ENCODE data around the gene LIMCH1.
A peak's percentile ranks its signal among the peaks of the same experiment; 100 is the strongest.
"Not testable (repeated sequence)": the region's sequence is repeated elsewhere in the genome, so short reads cannot be mapped to it uniquely, and the experiment has no call there.

LIMCH1 gene, protein sequence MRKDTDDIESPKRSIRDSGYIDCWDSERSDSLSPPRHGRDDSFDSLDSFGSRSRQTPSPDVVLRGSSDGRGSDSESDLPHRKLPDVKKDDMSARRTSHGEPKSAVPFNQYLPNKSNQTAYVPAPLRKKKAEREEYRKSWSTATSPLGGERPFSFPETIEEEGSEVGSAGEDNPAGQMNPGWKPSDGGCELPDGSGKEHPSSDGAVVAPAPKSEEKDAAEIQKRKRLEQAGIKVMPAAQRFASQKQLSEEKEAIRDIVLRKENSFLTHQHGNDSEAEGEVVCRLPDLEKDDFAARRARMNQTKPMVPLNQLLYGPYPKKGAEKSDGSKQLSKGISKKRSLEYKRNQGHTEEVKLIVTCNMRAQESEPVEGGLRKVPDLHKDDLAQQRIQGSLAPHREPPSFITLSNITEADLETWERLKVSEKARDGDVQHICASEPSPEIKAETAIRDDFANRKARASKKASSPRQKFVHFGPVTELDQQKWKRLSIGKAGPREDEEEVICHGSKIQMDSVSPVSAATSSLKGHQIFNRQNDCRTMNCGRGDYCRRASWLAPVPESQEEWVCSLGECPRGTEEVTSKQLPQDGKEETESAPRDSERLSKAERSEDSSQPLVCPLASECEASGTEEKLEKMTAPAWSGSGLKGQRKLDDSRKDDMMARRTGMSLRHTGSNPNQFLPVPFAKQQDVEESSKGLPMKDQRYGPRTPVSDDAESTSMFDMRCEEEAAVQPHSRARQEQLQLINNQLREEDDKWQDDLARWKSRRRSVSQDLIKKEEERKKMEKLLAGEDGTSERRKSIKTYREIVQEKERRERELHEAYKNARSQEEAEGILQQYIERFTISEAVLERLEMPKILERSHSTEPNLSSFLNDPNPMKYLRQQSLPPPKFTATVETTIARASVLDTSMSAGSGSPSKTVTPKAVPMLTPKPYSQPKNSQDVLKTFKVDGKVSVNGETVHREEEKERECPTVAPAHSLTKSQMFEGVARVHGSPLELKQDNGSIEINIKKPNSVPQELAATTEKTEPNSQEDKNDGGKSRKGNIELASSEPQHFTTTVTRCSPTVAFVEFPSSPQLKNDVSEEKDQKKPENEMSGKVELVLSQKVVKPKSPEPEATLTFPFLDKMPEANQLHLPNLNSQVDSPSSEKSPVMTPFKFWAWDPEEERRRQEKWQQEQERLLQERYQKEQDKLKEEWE (N-terminal part only)

DNA sequence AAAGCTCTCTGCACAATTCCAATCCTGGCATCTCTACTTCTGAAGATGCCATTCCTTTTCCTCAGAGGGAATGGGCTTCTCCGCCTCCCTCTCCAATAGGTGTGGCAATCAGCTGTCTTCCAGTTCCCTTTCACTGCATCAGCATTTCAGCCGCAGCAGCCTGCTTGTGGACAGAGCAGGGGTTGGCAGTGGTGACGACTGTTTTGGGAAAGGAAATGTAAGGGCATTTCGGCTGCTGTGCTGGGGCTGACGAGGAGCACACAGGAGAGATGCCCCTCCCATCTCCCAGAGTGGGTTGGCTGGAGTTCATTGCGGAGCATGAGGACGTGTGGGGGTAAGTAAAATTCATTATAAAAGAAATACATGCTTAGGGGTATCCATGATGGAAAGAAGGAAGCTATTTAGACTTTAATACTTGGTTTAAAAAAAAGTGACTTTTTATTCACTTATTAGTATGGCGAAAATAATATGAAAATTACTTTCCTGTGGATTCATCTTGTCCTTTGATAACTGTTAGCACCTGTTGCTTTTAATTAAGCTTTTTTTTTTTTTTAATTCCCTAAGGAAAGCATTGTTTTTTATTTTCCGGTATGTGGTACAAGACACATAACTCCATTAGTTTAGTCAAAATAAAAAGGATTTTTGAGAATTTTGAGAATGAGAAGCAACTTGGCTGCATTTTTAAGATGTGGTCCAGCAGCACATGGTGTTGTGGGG is at the start of gene LIMCH1:
LIMCH1 (plus strand) TSS at position 141 of the 717 bp plus-strand sequence. CDS start 67,839 bp downstream, outside the sequence.
- no peak for DNase-seq

DNA sequence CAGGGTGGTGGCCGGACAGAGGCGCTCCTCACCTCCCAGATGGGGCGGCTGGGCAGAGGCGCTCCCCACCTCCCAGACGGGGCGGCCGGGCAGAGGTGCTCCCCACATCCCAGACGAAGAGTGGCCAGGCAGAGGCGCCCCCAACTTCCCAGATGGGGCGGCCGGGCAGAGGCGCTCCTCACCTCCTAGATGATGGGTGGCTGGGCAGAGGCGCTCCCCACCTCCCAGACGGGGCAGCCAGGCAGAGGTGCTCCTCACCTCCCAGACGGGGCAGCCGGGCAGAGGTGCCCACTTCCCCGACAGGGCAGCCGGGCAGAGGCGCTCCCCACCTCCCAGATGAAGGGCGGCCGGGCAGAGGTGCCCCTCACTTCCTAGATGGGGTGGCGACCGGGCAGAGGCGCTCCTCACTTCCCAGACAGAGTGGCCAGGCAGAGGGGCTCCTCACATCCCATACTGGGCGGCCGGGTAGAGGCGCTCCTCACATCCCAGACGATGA is 46.8 kb upstream of the LIMCH1 start:
- not testable (repeated sequence) for DNase-seq

DNA sequence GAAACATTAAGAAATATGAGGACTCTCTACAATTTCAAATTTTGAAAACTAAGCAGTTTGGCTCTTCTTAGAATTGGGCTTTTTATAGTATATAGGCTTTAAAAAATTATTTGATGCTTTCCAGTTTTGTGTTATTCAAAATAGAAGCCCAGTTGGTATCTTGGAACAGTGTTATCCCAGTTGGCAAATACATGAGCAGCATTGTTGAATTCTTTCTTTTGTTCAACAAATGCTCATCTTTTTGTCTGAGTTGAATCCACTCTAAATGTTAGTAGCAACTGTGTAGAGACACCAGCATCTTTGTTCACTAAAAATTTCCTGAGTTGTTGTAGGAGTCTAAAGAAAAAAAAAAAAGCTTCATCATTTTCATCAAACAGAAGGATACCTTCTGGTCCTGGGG is 41.0 kb upstream of the LIMCH1 start:
- DNase-seq, result no peak

DNA sequence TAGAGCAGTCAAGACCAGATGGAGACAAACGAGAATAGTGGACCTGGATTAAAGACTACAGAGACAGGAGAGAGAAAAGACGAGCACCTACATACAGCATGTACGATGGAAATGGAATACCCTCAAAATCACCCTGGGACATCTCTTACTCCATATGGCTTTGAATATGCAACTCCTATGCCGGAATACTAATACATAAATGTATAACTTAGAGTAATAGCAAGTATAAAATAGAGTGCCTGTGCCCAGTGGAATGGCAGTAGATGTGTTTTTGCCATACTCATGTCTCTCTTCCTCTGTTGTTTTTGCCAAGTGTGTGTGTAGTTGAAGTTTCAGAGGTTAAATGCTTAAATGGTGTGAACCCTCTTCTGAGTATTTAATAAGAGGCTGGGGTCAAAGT is 39.8 kb upstream of the LIMCH1 start:
- DNase-seq, result no peak

DNA sequence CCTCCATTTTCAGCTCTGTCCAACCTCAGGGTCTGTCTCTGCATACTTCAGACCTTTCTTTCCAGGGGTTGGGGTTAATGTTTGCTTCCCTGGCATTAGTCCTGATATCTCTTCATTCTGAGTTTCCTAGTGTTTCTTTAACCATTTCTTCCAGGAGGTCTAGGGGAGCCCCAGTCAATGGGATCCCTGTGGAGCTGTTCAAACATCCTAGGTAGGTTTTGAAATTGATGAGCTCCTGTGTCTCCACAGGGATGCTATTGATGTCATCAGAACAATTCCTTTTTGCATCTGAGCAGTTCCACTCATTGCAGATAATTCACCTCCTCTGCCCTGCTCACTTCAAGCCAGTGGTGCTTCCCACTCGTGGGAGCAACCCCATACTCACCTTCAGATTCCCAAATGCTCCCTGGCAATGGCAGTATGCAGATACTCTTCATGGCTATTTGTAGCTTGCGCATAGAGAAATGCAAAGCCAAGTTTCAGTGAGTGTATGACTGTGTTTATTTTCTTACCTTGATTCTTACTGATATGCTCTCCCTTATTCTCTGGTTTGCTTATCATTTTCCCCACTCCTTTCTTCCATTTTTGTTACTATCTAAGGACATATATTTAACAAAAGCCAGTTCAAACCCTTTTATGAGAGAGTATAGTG is 33.7 kb upstream of the LIMCH1 start:
- no peak for DNase-seq

DNA sequence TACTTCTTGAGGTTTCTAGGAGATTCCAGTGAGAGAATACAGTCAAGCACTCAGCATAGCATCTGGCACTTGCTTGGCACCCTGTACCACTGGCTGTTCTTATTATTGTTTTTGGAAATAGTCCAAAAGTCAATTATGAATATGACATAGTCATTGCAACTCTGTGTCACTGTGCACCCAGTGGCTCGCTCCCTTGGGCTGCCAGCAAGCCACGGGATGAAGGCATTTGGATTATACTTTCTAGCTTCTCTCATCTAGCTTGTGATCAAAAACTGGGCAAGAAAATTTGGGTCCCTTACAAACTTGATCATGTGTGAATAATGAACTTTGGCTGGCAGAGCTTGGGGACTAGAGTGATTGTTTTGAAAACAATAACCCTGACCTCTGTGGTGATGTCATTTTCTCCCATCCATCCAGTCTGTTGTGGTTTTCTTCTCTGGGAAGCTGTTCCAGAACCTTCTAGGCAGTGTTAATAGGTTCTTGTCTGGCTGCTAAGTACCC is 32.7 kb upstream of the LIMCH1 start:
- DNase-seq, result peak; percentile 18

DNA sequence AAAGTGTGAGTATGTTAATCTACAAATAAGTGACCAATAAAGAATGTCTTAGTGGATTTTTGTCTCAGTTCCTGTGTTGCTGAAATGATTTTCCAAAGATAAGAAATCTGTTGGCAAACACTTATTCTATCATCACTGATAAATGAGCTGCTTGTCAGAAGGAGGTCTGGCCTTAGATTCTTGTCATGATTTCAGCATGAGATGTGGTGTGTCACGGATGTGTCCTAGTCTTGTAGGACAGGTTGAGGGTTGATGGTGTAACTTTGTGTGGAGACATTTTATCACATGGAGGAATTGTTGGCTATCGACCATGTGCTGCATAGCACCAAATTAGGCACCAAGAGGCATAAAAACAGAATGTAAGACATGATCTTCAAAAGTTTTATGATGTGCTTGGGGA is 31.8 kb upstream of the LIMCH1 start:
- DNase-seq, result peak; percentile 64

DNA sequence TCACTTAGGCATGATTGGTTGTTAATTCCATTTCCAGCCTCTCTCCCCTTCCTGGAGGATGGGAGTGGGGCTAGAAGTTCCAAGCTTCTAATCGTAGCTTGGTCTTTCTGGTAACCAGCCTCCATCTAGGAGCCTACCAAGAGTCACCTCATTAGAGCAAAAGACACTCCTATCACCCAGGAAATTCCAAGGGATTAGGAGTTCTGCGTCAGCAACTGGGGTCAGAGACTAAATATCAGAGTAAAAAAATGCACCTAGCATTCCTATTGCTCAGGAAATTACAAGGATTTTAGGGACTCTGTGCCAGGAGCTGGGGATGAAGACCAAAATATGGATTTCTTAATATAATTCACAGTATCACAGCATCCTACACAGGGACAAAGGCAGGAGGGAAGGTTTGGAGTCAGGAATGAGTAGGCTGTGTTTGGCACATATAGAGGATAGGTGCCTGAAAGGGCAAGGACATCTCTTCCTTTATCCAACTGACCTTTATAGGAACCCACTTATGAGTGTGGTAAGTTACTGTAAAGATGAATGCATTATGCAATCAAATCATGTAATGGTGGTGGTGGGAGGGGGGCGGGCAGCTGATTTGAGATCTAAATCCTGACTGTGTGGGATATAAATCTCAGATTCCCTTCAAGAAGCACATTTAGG is 30.5 kb upstream of the LIMCH1 start:
- DNase-seq, result peak; percentile 71

DNA sequence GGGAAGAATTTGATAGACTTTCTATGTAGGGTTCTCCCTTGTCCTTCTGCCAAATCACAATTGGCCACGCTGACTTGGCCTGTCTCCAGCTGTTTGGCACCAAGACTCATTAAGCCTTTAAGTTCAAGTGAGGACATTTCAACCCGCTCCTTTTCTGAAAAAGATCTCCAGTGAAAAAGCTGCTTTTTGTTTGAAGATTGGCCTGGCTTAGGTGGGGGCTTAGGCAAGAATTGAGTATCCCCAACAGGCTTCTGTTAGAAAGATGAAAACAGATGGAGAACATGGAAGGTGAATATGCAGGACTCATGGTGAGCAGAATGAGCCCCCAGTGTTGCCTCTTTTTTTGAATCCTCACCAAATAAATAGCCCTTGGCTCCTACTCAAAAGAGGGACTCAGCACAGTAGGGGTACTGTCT is 28.5 kb upstream of the LIMCH1 start:
- no peak for DNase-seq

DNA sequence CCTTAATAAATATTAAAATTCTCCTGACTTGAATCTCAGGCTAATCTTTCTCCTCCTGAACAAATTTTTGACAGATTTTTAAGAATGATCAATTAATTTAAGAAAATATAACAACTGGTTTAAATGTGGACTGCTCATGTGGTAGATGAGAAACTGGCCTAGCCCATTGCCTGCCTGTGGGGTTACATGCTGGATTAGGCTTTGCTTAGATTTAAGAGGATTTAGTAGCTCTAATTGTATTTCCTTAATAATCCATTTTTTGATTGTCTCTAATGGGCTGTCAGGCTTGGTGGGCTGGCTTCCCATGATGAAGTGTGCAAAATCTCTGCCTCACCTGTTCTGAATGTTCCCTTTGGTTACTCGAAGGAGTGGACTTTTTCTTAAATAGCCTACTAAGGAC is 27.8 kb upstream of the LIMCH1 start:
- no peak for DNase-seq

DNA sequence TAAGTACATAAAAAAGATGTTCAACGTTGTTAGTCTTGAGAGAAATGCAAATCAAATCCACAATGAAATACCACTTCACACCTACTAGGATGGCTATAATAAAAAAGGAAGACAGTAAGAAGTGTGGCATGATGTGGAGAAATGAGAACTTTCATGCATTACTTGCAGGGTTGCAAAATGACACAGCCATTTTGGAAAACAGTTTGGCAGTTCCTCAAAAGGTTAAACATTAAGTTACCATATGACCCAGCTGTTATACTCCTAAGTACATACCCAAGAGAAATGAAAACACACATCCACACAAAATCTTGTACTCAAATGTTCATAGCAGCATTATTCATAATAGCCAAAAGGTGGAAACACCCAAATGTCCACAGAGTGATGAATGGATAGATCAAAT is 25.8 kb upstream of the LIMCH1 start:
- DNase-seq, result no peak

DNA sequence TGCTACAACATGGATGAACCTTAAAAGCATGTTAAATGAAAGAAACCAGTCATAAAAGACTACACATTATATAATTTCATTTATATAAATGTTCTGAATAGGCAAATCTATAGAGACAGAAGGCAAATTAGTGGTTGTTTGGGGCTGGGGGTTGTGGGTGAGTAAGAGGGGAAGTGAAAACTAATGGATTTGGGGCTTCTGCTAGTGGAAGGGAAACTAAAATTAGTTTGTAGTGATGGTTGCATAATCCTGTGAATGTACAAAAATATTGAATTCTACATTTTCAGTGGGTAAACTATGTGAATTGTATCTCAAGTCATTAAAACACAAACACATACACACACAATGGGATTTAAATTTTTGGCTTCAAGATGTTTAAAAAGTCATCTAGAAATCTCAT is 25.4 kb upstream of the LIMCH1 start:
- DNase-seq, result no peak

DNA sequence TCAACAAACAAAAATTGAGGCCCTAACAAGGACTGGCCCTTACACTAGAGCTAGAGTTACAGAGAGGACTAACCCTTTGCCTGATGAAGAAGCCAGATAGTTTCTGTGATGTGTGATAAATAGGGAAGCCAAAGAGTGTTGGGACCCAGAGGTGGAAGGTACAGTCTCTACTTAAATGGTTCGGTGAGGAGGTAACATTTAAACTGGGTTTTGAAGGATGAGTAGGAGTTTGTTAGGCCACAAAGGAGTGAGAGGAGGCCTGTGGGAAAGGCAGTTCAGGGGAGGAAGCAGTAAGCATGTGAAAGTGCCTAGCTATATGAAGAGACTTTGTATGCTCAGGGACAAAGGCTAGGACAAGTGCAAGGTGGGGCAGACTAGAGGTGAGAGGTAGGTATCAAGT is 23.8 kb upstream of the LIMCH1 start:
- DNase-seq, result no peak

DNA sequence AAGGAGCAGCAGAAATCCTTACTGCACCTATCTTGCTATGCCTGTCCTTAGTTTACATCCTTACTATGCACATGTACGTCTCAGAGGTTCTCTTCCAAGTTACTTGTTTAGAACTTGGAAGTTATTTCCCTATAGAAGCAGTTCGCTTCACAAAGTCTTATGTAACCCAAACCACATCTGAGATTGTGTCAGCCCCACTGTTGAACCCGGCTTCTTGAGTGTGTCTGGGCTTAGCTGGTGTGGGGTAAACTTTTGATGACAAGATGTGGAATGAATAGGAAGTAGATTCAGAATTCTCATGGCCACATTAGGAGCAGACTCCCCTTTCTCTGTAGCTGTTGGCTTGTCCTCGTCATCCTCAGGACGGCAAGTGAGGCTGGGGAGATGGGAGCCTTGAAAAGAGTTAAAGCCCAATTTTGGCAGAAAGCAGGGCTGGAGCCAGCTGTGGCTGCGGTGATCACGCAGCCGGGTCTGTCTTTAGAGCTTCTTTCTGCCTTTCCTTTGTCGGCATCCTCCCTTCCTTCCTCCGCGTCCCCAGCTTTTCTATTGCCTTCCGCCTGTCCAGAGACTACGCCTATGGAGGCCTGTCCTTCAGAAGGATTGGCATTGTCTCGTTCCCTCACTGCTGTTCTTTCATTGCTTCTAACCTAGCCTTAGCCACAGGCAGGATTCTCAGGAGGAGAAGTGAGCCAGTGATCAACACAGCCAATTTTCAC is 23.0 kb upstream of the LIMCH1 start:
- DNase-seq, result no peak

DNA sequence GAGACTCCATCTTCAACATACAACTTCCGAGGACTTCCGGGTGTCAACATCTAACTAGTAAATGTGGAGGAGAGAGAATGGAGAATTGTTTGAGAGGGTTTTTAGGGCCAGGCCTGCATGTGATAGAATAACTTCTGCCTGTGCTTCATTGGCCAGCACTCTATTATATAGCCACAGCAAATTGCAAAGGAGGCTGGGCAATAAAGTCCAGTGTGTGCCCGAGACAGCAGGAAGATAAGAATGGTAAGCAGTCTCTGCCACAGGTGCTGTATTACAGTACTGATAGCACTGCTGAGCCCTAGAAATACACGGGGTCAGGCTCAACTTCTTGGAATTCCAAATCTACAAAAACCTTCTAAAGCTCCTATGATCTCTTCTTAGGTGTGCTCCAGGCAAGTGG is 20.8 kb upstream of the LIMCH1 start:
- DNase-seq, result no peak

DNA sequence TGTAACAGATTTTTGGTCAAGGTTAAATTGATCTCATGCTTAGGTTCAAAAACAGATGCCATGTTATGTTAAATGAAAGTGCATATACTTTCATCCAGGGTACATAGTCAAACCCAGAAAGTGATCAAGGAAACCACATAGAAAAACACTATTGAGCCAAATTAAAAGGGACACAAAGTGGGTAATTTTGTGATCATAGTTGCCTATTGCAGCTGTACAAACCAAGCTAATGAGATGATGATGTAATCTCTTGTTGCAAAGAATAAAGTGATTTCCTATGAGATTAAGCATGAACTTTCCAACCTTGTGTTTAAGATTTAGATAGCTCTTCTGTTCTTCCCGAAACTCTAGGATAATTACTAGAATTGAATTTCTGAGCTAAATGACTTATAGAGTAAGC is 20.2 kb upstream of the LIMCH1 start:
- no peak for DNase-seq

DNA sequence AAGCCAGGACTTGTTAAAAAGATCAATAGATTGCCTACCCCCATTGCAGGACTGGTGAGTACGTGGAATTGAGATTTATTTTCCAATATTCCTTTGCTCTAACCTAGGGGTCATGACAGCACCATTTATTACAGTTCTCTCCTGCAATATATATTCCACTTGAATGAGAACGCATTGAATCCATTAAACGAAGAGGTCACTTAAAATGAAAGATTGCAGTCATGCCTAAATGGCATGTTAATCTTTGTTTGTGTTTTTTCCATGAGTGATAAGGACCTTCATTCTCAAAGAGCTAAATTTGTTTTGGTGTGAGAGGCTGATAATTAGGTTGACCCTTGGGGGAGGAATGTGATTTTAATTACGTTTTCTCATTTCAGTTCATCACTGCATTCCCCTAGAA is 13.5 kb upstream of the LIMCH1 start:
- DNase-seq, result no peak

DNA sequence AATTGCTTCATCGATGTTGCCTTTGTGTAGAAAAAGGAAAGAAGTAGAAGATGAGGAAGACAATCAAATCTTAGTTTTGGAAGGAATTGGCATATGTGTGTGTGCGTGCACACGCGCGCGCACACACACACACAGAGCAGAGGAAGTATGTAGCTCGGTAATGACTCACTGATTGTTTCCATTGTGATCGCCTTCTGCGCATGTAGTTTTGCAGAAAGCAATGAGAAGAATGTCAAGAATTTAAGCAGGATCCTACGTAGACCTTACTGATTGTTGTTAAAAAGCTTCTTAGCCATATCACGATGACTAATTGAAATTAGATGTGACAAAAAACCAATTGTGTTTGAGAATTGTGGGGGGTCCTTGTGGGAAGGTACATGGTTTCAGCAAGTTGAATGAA is 12.8 kb upstream of the LIMCH1 start:
- DNase-seq, result peak; percentile 50

DNA sequence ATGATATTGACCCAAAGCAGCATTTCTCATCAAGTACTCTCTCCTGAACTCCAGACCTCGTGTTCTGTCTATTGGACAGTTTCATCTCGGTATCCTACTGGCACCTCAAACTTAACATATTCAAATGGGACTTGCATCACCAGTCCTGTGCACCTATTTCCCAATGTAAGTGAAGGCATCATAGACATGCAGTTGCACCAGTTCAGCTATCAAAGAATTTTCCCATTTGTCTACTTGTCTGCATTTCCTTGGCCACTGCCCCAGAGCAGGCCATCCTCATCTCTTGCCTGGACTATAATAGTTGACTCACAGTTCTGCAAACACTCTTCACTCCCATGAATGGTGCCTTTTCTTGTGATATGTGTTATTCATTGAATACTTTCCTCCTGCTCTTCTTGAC is 11.3 kb upstream of the LIMCH1 start:
- DNase-seq, result no peak

DNA sequence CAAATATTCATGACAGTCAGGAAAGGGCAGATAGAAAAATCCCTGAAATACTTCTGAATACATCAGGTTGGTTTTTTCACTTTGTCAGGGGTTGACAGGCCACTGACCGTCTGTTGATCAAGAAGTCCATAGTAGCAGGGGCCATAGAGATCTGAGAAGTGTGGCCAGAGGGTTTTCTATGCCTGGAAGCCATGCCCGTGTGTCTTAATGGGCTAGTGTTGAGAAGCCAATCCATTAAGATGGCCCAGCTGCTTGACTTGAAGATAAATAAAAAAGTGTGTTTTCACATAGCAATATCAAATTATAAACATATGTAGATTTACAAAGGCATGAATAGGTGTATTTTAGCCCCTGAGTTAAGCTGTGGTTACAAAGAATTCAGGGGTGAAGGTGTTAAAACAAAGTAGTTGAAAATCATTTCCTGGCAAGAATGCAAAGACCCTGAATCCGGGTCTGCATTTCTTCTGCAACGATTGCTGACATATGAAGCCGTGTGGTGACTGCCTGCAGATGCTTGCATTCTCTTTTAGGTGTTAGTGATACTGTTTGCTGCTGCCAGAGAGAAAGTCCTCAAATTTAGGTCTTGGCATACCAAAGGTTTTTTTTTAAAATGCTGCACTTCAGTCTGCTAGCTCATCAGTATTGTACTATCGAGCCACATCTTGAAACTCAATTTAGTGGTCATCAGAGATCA is 9.3 kb upstream of the LIMCH1 start:
- no peak for DNase-seq
